Peyer's patch (tissue), 4 donors: ENCODE results near the gene EPHA8. TPM values are rescaled to one million over a fixed set of nuclear protein-coding genes. Genes with fewer than 3 reads are reported as not detected.

ENCODE experiments used
- DNase-seq, 3 donors: peaks; one replicate each; pipeline ENCODE4 v3.0.0-alpha.2; 2017 to 2019
- H3K27ac ChIP-seq, 4 donors: fragments of 200-600 bp; sonication (generic); one replicate each; pipeline ENCODE4 v1.5.1; 2016 to 2019
- H3K27me3 ChIP-seq, 2 donors: fragments of 200-600 bp; sonication (generic); one replicate each; pipeline ENCODE4 v1.5.1; 2019
- H3K36me3 ChIP-seq, 3 donors: fragments of 200-600 bp; sonication (generic); one replicate each; pipeline ENCODE4 v1.5.1; 2016 to 2019
- H3K4me1 ChIP-seq, 4 donors: fragments of 200-600 bp; sonication (generic); one replicate each; pipeline ENCODE4 v1.5.1; 2016 to 2019
- H3K4me3 ChIP-seq, 4 donors: fragments of 200-600 bp; sonication (generic); 1 replicate in 3 of 4; 2 replicates in 1 of 4; pipeline ENCODE4 v1.5.1; 2016 to 2019; ENCODE audit warnings: mild to moderate bottlenecking in 1 of 4
- H3K9me3 ChIP-seq, 4 donors: fragments of 200-600 bp; sonication (generic); one replicate each; pipeline ENCODE4 v1.5.1; 2016 to 2019; ENCODE audit warnings: mild to moderate bottlenecking in 1 of 4
- CTCF ChIP-seq, 6 experiments: fragments of 450-650 bp in 4 of 6; fragments of 200-600 bp in 2 of 6; sonication (generic) in 1 of 6; IDR thresholded peaks; one replicate each; pipeline ENCODE4 v1.5.1; 2017 to 2019; ENCODE audit warnings: antibody characterized with exemption in 6 of 6, mild to moderate bottlenecking in 3 of 6, moderate library complexity in 1 of 6
- POLR2A ChIP-seq, 2 donors: fragments of 450-650 bp; IDR thresholded peaks; one replicate each; pipeline ENCODE4 v1.5.1; 2017; ENCODE audit warnings: antibody characterized with exemption in 2 of 2, mild to moderate bottlenecking in 2 of 2, moderate library complexity in 2 of 2
- total RNA-seq, 4 donors: library from RNA; depleted of rRNA; stranded (reverse); fragments of >200 nt; gene quantifications; one replicate each; pipeline ENCODE4 v1.1.0, GENCODE V29; 2016

Gene EPHA8
- total RNA-seq, 4 donors from 2014 or later = not detected

- Histone ChIP-seq H3K4me3 (no peak overlapping the region), H3K27me3 (no peaks in the 10 kb centered on the region), H3K9me3 (no peaks in the 10 kb centered on the region), H3K27ac (no peak overlapping the region), H3K4me1 (no peaks in the 10 kb centered on the region), H3K36me3 (no peaks in the 10 kb centered on the region)
- DNase-seq = no peak
- TF ChIP-seq CTCF (IDR thresholded peaks at IDR 0.05) (no peak), POLR2A (IDR thresholded peaks at IDR 0.05) (no peak)
Observed at GRCh38 chr1:22600817-22601605, 37.7 kb downstream of the EPHA8 start.

- Histone ChIP-seq H3K36me3 (no peaks in the 10 kb centered on the region), H3K4me3 (no peak overlapping the region), H3K27me3 (no peaks in the 10 kb centered on the region), H3K4me1 (no peaks in the 10 kb centered on the region), H3K27ac (no peak overlapping the region), H3K9me3 (no peaks in the 10 kb centered on the region)
- TF ChIP-seq POLR2A (IDR thresholded peaks at IDR 0.05) = no peak
- no peak for TF ChIP-seq CTCF (IDR thresholded peaks at IDR 0.05)
- DNase-seq = no peak
Observed at GRCh38 chr1:22601610-22602009, 38.3 kb downstream of the EPHA8 start.

- TF ChIP-seq CTCF (IDR thresholded peaks at IDR 0.05) (no peak), POLR2A (IDR thresholded peaks at IDR 0.05) (no peak)
- DNase-seq = no peak
- Histone ChIP-seq H3K9me3 (no peaks in the 10 kb centered on the region), H3K36me3 (no peaks in the 10 kb centered on the region), H3K27me3 (no peaks in the 10 kb centered on the region), H3K4me3 (no peak overlapping the region), H3K4me1 (no peaks in the 10 kb centered on the region), H3K27ac (no peak overlapping the region)
Observed at GRCh38 chr1:22602060-22602740, 38.9 kb downstream of the EPHA8 start.

GRCh38 chr1:22606161-22606560 lies 42.9 kb downstream of the EPHA8 start:
- H3K4me1 ChIP-seq = no peaks in the 10 kb centered on the region
- DNase-seq = no peak
- no peak overlapping the region for H3K27ac ChIP-seq
- no peak for TF ChIP-seq POLR2A (IDR thresholded peaks at IDR 0.05)
- no peak for TF ChIP-seq CTCF (IDR thresholded peaks at IDR 0.05)
- no peak overlapping the region for H3K4me3 ChIP-seq
- no peaks in the 10 kb centered on the region for H3K36me3 ChIP-seq
- H3K27me3 ChIP-seq = no peaks in the 10 kb centered on the region
- H3K9me3 ChIP-seq = no peaks in the 10 kb centered on the region

- H3K27me3 ChIP-seq = no peaks in the 10 kb centered on the region
- no peak overlapping the region for H3K27ac ChIP-seq
- DNase-seq = no peak
- H3K9me3 ChIP-seq = no peaks in the 10 kb centered on the region
- no peaks in the 10 kb centered on the region for H3K36me3 ChIP-seq
- H3K4me1 ChIP-seq = no peaks in the 10 kb centered on the region
- TF ChIP-seq POLR2A (IDR thresholded peaks at IDR 0.05) = no peak
- no peak for TF ChIP-seq CTCF (IDR thresholded peaks at IDR 0.05)
- H3K4me3 ChIP-seq = no peak overlapping the region
Observed at GRCh38 chr1:22607154-22607553, 43.9 kb downstream of the EPHA8 start.
